B cell (primary cell): ENCODE measurements around the gene MBNL2.

ENCODE experiments used
- EZH2 ChIP-seq: IDR thresholded peaks from 2 replicates; pipeline ENCODE4 v1.6.1; 2012; ENCODE audit warnings: borderline replicate concordance, low read depth, mild to moderate bottlenecking, moderate library complexity, low read length; ENCODE audit not compliant: insufficient read depth, poor library complexity, severe bottlenecking
- TF ChIP-seq, protein P1 (sequence below): fragments of 200-600 bp; IDR thresholded peaks from one replicate; pipeline ENCODE4 v1.8.0; 2022; ENCODE audit warnings: antibody characterized with exemption, mild to moderate bottlenecking

DNA sequence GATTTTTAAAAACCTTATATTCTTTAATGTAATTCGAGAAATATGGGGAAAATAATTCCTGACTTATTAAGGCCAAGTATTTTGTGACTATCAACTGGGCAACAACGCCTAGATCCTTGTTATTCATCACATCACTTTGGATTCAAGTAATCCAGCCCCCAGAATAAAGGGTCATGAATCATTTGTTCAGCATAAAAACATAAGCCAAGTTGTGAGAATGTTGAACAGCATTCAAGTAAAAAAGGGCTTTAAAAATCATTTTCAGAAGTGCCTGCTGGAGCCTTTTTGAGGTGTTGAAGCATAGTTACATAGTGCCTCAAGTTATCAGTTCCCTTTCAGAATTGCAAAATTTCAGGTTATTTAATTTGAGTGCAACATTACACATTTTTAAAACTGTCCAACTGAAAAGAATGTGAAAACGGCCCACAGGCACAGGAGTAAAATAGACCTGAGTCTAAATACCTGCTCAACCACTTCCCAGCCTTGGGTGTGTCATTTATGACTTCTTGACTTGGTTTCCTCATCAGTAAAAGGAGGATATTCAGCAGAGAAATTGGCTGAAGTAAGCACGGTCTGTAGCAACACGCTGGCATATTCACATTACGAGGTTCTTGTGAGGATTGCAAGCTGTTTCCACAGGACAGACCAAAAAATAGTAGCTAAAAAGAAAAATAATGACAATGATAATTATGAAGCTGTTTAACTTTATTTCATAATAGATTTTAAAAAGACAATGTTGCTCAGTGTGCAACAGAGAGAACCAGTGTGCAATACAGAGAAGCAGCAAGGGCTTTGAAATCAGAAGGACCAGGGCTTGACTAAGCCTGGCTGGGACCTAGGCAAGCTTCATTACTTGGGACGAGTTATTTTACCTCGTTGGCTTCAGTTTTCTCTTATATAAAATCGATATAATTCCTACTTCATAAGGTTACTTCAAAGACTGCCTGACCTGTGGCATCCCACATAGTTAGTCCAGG lies 56.6 kb downstream of the MBNL2 start:
- TF ChIP-seq, protein P1, sequence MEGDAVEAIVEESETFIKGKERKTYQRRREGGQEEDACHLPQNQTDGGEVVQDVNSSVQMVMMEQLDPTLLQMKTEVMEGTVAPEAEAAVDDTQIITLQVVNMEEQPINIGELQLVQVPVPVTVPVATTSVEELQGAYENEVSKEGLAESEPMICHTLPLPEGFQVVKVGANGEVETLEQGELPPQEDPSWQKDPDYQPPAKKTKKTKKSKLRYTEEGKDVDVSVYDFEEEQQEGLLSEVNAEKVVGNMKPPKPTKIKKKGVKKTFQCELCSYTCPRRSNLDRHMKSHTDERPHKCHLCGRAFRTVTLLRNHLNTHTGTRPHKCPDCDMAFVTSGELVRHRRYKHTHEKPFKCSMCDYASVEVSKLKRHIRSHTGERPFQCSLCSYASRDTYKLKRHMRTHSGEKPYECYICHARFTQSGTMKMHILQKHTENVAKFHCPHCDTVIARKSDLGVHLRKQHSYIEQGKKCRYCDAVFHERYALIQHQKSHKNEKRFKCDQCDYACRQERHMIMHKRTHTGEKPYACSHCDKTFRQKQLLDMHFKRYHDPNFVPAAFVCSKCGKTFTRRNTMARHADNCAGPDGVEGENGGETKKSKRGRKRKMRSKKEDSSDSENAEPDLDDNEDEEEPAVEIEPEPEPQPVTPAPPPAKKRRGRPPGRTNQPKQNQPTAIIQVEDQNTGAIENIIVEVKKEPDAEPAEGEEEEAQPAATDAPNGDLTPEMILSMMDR, result no peak
- no peak for TF ChIP-seq EZH2
